ENCODE data around the gene OR1J4.

- TF ChIP-seq CTCF (optimal IDR thresholded peaks at IDR 0.05 in 1 of 3, IDR thresholded peaks at IDR 0.05 in 1 of 3, conservative IDR thresholded peaks at IDR 0.05 in 1 of 3; ENCODE audit: extremely low read depth in 1 of 3, insufficient read depth in 2 of 3, low read length in 3 of 3) (no peak), EZH2 (IDR thresholded peaks at IDR 0.05; ENCODE audit: low read length) (no peak)
Observed at GRCh38 chr9:122562134-122562760, 43.3 kb downstream of the OR1J4 start.

Measured in keratinocyte (primary cell).